Measurements from ENCODE around the gene ARHGEF9. TPM values are rescaled to one million over a fixed set of nuclear protein-coding genes. Genes with fewer than 3 reads are reported as not detected.

ARHGEF9 gene
- total and polyA plus RNA-seq, 2 donors (not counting 1 experiment from before 2014, with no cell fraction given): 11.5 to 18.5 TPM

GRCh38 chrX:63768760-63769159 is 16.3 kb downstream of the ARHGEF9 start:
- Histone ChIP-seq H2AFZ (ENCODE audit: low read length) (no peak overlapping the region), H3K27me3 (ENCODE audit: control insufficient read depth, insufficient read depth, low read length) (no peaks in the 10 kb centered on the region), H4K20me1 (ENCODE audit: control insufficient read depth, extremely low read depth, insufficient read depth, low read length) (no peaks in the 10 kb centered on the region), H3K79me2 (ENCODE audit: control insufficient read depth, insufficient read depth, low read length) (no peaks in the 10 kb centered on the region), H3K36me3 (ENCODE audit: control insufficient read depth, insufficient read depth, low read length) (no peaks in the 10 kb centered on the region), H3K4me2 (ENCODE audit: extremely low read depth, insufficient read depth, low read length) (no peak overlapping the region), H3K4me3 (replicated peaks in 1 of 4; ENCODE audit: control extremely low read depth in 1 of 4, insufficient read depth in 1 of 4, low read depth in 3 of 4, low read length in 4 of 4) (no peak overlapping the region), H3K9ac (ENCODE audit: insufficient read depth, low read length) (no peak overlapping the region), H3K9me3 (ENCODE audit: control insufficient read depth, insufficient read depth, low read depth, low read length) (no peaks in the 10 kb centered on the region), H3K4me1 (ENCODE audit: control insufficient read depth, extremely low read depth, insufficient read depth, low read length) (no peaks in the 10 kb centered on the region), H3K27ac (ENCODE audit: insufficient read depth, low read length) (no peak overlapping the region)
- TF ChIP-seq, protein P1, sequence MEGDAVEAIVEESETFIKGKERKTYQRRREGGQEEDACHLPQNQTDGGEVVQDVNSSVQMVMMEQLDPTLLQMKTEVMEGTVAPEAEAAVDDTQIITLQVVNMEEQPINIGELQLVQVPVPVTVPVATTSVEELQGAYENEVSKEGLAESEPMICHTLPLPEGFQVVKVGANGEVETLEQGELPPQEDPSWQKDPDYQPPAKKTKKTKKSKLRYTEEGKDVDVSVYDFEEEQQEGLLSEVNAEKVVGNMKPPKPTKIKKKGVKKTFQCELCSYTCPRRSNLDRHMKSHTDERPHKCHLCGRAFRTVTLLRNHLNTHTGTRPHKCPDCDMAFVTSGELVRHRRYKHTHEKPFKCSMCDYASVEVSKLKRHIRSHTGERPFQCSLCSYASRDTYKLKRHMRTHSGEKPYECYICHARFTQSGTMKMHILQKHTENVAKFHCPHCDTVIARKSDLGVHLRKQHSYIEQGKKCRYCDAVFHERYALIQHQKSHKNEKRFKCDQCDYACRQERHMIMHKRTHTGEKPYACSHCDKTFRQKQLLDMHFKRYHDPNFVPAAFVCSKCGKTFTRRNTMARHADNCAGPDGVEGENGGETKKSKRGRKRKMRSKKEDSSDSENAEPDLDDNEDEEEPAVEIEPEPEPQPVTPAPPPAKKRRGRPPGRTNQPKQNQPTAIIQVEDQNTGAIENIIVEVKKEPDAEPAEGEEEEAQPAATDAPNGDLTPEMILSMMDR (conservative IDR thresholded peaks at IDR 0.05 in 1 of 2, IDR thresholded peaks at IDR 0.05 in 1 of 2; ENCODE audit: low read depth in 1 of 2, low read length in 2 of 2): no peak
- TF ChIP-seq EZH2 (IDR thresholded peaks at IDR 0.05; ENCODE audit: low read length, missing control alignments): no peak
- no peak for DNase-seq (ENCODE audit: low read depth in 2 of 2)

GRCh38 chrX:63765712-63766111 is 19.3 kb downstream of the ARHGEF9 start:
- no peak for TF ChIP-seq EZH2 (IDR thresholded peaks at IDR 0.05; ENCODE audit: low read length, missing control alignments)
- TF ChIP-seq, protein P1 (conservative IDR thresholded peaks at IDR 0.05 in 1 of 2, IDR thresholded peaks at IDR 0.05 in 1 of 2; ENCODE audit: low read depth in 1 of 2, low read length in 2 of 2): no peak
- Histone ChIP-seq H3K4me3 (replicated peaks in 1 of 4; ENCODE audit: control extremely low read depth in 1 of 4, insufficient read depth in 1 of 4, low read depth in 3 of 4, low read length in 4 of 4) (no peak overlapping the region), H2AFZ (ENCODE audit: low read length) (no peak overlapping the region), H3K4me1 (ENCODE audit: control insufficient read depth, extremely low read depth, insufficient read depth, low read length) (no peaks in the 10 kb centered on the region), H3K36me3 (ENCODE audit: control insufficient read depth, insufficient read depth, low read length) (no peaks in the 10 kb centered on the region), H4K20me1 (ENCODE audit: control insufficient read depth, extremely low read depth, insufficient read depth, low read length) (no peaks in the 10 kb centered on the region), H3K9me3 (ENCODE audit: control insufficient read depth, insufficient read depth, low read depth, low read length) (no peaks in the 10 kb centered on the region), H3K27ac (ENCODE audit: insufficient read depth, low read length) (no peak overlapping the region), H3K27me3 (ENCODE audit: control insufficient read depth, insufficient read depth, low read length) (no peaks in the 10 kb centered on the region), H3K4me2 (ENCODE audit: extremely low read depth, insufficient read depth, low read length) (no peak overlapping the region), H3K79me2 (ENCODE audit: control insufficient read depth, insufficient read depth, low read length) (no peaks in the 10 kb centered on the region), H3K9ac (ENCODE audit: insufficient read depth, low read length) (no peak overlapping the region)
- no peak for DNase-seq (ENCODE audit: low read depth in 2 of 2)

DNA sequence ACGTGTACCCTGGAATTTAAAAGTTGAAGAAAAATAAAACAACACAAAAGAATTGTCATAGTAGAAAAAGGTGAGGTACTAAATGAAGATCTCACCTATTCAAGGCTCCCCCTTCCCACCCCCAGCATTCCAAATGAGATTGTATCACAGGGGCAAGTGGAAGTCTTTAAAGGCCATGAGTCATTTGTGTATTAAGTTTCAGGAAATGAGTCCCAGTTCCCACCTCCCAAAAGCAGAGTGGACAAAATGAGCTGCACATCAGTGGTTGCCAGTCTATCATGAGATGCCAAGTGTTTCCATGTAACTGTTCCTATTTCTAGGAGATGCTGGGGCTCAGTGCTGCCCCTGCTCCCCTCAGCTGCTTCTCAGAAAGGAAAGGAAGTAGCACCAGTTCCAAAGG is 20.1 kb downstream of the ARHGEF9 start:
- Histone ChIP-seq H3K27me3 (ENCODE audit: control insufficient read depth, insufficient read depth, low read length) (no peaks in the 10 kb centered on the region), H3K4me3 (replicated peaks in 1 of 4; ENCODE audit: control extremely low read depth in 1 of 4, insufficient read depth in 1 of 4, low read depth in 3 of 4, low read length in 4 of 4) (no peak overlapping the region), H3K4me1 (ENCODE audit: control insufficient read depth, extremely low read depth, insufficient read depth, low read length) (no peaks in the 10 kb centered on the region), H3K4me2 (ENCODE audit: extremely low read depth, insufficient read depth, low read length) (no peak overlapping the region), H3K79me2 (ENCODE audit: control insufficient read depth, insufficient read depth, low read length) (no peaks in the 10 kb centered on the region), H3K27ac (ENCODE audit: insufficient read depth, low read length) (no peak overlapping the region), H3K9ac (ENCODE audit: insufficient read depth, low read length) (no peak overlapping the region), H3K36me3 (ENCODE audit: control insufficient read depth, insufficient read depth, low read length) (no peaks in the 10 kb centered on the region), H3K9me3 (ENCODE audit: control insufficient read depth, insufficient read depth, low read depth, low read length) (no peaks in the 10 kb centered on the region), H2AFZ (ENCODE audit: low read length) (no peak overlapping the region), H4K20me1 (ENCODE audit: control insufficient read depth, extremely low read depth, insufficient read depth, low read length) (no peaks in the 10 kb centered on the region)
- TF ChIP-seq EZH2 (IDR thresholded peaks at IDR 0.05; ENCODE audit: low read length, missing control alignments): no peak
- TF ChIP-seq, protein P1 (conservative IDR thresholded peaks at IDR 0.05 in 1 of 2, IDR thresholded peaks at IDR 0.05 in 1 of 2; ENCODE audit: low read depth in 1 of 2, low read length in 2 of 2): no peak
- DNase-seq (ENCODE audit: low read depth in 2 of 2): peak; percentile 15 to 21

Measured in fibroblast of lung (primary cell).